Heart left ventricle (tissue), 16 donors: ENCODE data around the gene HNRNPA3. TPM values are rescaled to one million over a fixed set of nuclear protein-coding genes. Genes with fewer than 3 reads are reported as not detected.

Experiments
- ATAC-seq, 4 donors: fragments of 200-7000 bp; cut with Tn5 transposase; one replicate each; pipeline ENCODE4 v1.9.1; 2020 to 2022; ENCODE audit warnings: moderate library complexity in 4 of 4, mild to moderate bottlenecking in 3 of 4, moderate number of reproducible peaks in 1 of 4
- DNase-seq, 5 donors: peaks; one replicate each; pipeline ENCODE4 v3.0.0-alpha.2; 2020
- H3K27ac ChIP-seq, 12 donors: fragments of 200-600 bp; sonication (generic) in 4 of 12; one replicate each; pipeline versions ENCODE4 v1.5.0 to v1.8.0; 2016 to 2022; ENCODE audit warnings: mild to moderate bottlenecking in 2 of 12
- H3K27me3 ChIP-seq, 9 donors: fragments of 200-600 bp; sonication (generic) in 2 of 9; one replicate each; pipeline versions ENCODE4 v1.5.1 to v1.8.0; 2016 to 2022; ENCODE audit warnings: mild to moderate bottlenecking in 3 of 9
- H3K36me3 ChIP-seq, 9 donors: fragments of 200-600 bp; sonication (generic) in 2 of 9; one replicate each; pipeline versions ENCODE4 v1.5.0 to v1.8.0; 2018 to 2022; ENCODE audit warnings: mild to moderate bottlenecking in 2 of 9
- H3K4me1 ChIP-seq, 12 donors: fragments of 200-600 bp; sonication (generic) in 4 of 12; one replicate each; pipeline versions ENCODE4 v1.5.0 to v1.8.0; 2016 to 2022; ENCODE audit warnings: mild to moderate bottlenecking in 3 of 12
- H3K4me3 ChIP-seq, 12 donors: fragments of 200-600 bp; sonication (generic) in 4 of 12; one replicate each; pipeline versions ENCODE4 v1.5.0 to v1.8.0; 2017 to 2022; ENCODE audit warnings: mild to moderate bottlenecking in 9 of 12, moderate library complexity in 4 of 12
- H3K9me3 ChIP-seq, 12 donors: fragments of 200-600 bp; sonication (generic) in 4 of 12; one replicate each; pipeline versions ENCODE4 v1.5.0 to v1.8.0; 2016 to 2022; ENCODE audit warnings: mild to moderate bottlenecking in 1 of 12
- CTCF ChIP-seq, 12 donors: fragments of 200-600 bp; sonication (generic) in 4 of 12; IDR thresholded peaks; one replicate each; pipeline versions ENCODE4 v1.5.0 to v1.8.0; 2018 to 2022; ENCODE audit warnings: antibody characterized with exemption in 12 of 12, mild to moderate bottlenecking in 5 of 12
- POLR2A ChIP-seq, 2 donors: fragments of 450-650 bp; IDR thresholded peaks; one replicate each; pipeline ENCODE4 v1.6.1; 2017; ENCODE audit warnings: antibody characterized with exemption in 2 of 2, mild to moderate bottlenecking in 2 of 2, moderate library complexity in 2 of 2
- WGBS, 4 donors: extraction: QIAGEN DNeasy Blood & Tissue Kit in 2 of 4; methylation state at CpG; one replicate each; pipeline versions ENCODE4 v1.1.5 to v1.1.7; 2013 to 2018; 5-methylcytosine and 5-hydroxymethylcytosine counted together
- intact Hi-C, 10 donors: fragments of 100-400 bp; cut with DNase I; formaldehyde crosslinking; loops; one replicate each; pipeline versions ENCODE4 v1.11.1 to v1.14.2; 2022
- polyA plus RNA-seq, 2 donors: library from polyadenylated mRNA; stranded (reverse); fragments of 200-250 nt; gene quantifications; one replicate each; pipeline ENCODE4 v1.2.3, GENCODE V29; 2013
- total RNA-seq, 9 donors: library from RNA; depleted of rRNA in 2 of 9; stranded (reverse); fragments of >200 nt in 2 of 9; fragmentation: NEBNext Ultra II Directional in 3 of 9; extraction: Animal tissue kit (Norgen Biotek cat#: 25700) in 3 of 9; gene quantifications; one replicate each; pipeline versions ENCODE4 v1.1.0 to v1.2.4, GENCODE V29; 2016 to 2023
- donor health status: ischemic (EF 13 %, LVEDD 7.1; RV severe dilation, severe dysfunction).
- donor health status: healthy with polysubstance abuse.
- donor health status: DM: no; HTN: yes; CAD: no.
- donor health status: DM: no; HTN: no; CAD: no.
- donor health status: ischemic (EF 25% LVEDD 6.9; RV normal size, moderate dysfunction).
- donor health status: ischemic (EF 25% LVEDD 5.7; RV mildly dilated, moderate dysfunction).
- donor health status: healthy.
- donor health status: DM: yes; HTN: yes; CAD: no.
- donor health status: ischemic (EF 35%, LVEDD 5.7; RV mildly dilated, moderate dysfunction).
- donor health status: nonischemic (EF 11% LVEDD 7.7; RV severe dilation, severe dysfunction).
- donor health status: DM: yes; HTN: yes; CAD: no.
- donor health status: PGD.
- donor health status: ischemic (EF 29% LVEDD 5.4; RV normal size, mild dysfunction).
- donor health status: nonischemic (EF 23%, LVEDD 6.1; RV moderate dilation, normal function).

HNRNPA3 gene
- total and polyA plus RNA-seq, 11 donors: 12.7 to 134 (median 73.3) TPM

DNA sequence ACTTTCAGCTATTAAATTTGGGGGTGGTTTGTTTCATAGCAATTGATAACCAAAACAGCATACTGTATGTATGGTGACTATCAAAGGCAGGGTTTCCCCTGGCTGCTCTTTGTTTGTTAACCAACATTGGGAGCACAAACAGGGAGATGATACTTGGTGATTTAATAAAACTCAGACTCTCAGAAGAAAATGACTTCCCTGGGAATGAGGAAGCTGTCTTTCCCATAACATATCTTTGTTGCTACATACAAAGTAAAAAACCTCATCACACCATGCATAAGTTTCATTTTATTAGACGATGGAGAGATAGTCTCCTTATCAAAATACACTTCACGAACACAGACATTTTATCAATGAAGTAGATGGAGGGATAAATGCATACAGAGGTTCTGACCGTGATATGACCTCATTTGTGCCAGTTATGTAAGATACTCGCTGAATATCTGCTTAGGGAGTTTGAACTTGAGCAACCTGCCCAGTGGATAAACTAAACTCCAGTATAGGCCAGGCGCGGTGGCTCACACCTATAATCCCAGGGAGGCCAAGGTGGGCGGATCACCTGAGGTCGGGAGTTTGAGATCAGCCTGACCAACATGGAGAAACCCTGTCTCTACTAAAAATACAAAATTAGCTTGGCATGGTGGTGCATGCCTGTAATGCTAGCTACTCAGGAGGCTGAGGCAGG, 55.7 kb downstream of the HNRNPA3 start:
- DNase-seq (no peak), ATAC-seq (no peak)
- intact Hi-C loops: loop anchor here in 5 of 10 donors (5.0 to 10.0 kb wide), 5 partner anchors 64 to 486 kb away; partner anchors contain the start of gene AGPS (in 1 of the 5)
- no peak for TF ChIP-seq CTCF (IDR thresholded peaks at IDR 0.05)
- TF ChIP-seq POLR2A (IDR thresholded peaks at IDR 0.05): no peak
- no peak overlapping the region for H3K4me3 ChIP-seq
- WGBS, 4 donors: 89 to 92% (median 91%) methylated on average over 8 of the region's 8 CpGs
- H3K36me3 ChIP-seq: no peaks in the 10 kb centered on the region
- H3K9me3 ChIP-seq: no peaks in the 10 kb centered on the region
- H3K4me1 ChIP-seq: peaks cover 0 to 19% (median 13%) of the 10 kb centered on the region in 12 donors
- no peaks in the 10 kb centered on the region for H3K27me3 ChIP-seq
- H3K27ac ChIP-seq: no peak overlapping the region

GRCh38 chr2:177268901-177269300, 56.3 kb downstream of the HNRNPA3 start:
- 94 to 98% (median 97%) methylated on average over 7 of the region's 7 CpGs for WGBS, 4 donors
- no peaks in the 10 kb centered on the region for H3K9me3 ChIP-seq
- H3K27ac ChIP-seq: no peak overlapping the region
- intact Hi-C loops: loop anchor here in 5 of 10 donors (5.0 to 10.0 kb wide), 5 partner anchors 63 to 486 kb away; partner anchors contain the start of gene AGPS (in 1 of the 5)
- H3K27me3 ChIP-seq: no peaks in the 10 kb centered on the region
- no peak for DNase-seq
- no peaks in the 10 kb centered on the region for H3K36me3 ChIP-seq
- no peak overlapping the region for H3K4me3 ChIP-seq
- H3K4me1 ChIP-seq: peaks cover 0 to 19% (median 13%) of the 10 kb centered on the region in 12 donors
- ATAC-seq: no peak
- no peak for TF ChIP-seq POLR2A (IDR thresholded peaks at IDR 0.05)
- no peak for TF ChIP-seq CTCF (IDR thresholded peaks at IDR 0.05)

DNA sequence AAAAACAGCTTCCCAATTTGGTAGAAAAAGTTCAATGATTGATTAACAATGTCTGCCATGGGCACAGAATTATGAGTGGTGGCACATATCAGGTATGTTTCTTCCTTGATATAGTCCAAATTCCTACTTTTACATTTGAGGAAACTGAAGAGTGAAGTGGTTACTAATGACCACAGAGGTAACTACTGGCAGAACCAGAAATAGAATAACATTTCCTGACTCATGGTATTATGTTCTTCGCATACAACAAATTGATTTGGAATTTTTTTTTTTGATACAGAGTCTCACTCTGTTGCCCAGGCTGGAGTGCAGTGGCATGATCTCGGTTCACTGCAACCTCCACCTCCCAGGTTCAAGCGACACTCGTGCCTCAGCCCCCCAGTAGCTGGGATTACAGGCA, 57.9 kb downstream of the HNRNPA3 start:
- H3K9me3 ChIP-seq: no peaks in the 10 kb centered on the region
- H3K36me3 ChIP-seq: no peaks in the 10 kb centered on the region
- no peak for TF ChIP-seq CTCF (IDR thresholded peaks at IDR 0.05)
- H3K4me1 ChIP-seq: peaks cover 0 to 33% (median 13%) of the 10 kb centered on the region in 12 donors
- intact Hi-C loops: loop anchor here in 1 of 10 donors (5.0 kb wide), 1 partner anchor 47 kb away; no protein-coding TSS in a partner anchor
- DNase-seq: no peak
- no peak overlapping the region for H3K27ac ChIP-seq
- 90 to 94% (median 92%) methylated on average over 4 of the region's 4 CpGs for WGBS, 4 donors
- no peaks in the 10 kb centered on the region for H3K27me3 ChIP-seq
- no peak for ATAC-seq
- no peak overlapping the region for H3K4me3 ChIP-seq

GRCh38 chr2:177271981-177272666, 59.5 kb downstream of the HNRNPA3 start:
- ATAC-seq: no peak
- H3K9me3 ChIP-seq: no peaks in the 10 kb centered on the region
- no peaks in the 10 kb centered on the region for H3K27me3 ChIP-seq
- TF ChIP-seq CTCF (IDR thresholded peaks at IDR 0.05) (no peak), POLR2A (IDR thresholded peaks at IDR 0.05) (no peak)
- DNase-seq: no peak
- 91 to 96% (median 95%) methylated on average over 1 of the region's 1 CpG for WGBS, 4 donors
- H3K36me3 ChIP-seq: no peaks in the 10 kb centered on the region
- H3K4me3 ChIP-seq: no peak overlapping the region
- no peak overlapping the region for H3K27ac ChIP-seq
- intact Hi-C loops: loop anchor here in 1 of 10 donors (5.0 kb wide), 1 partner anchor 45 kb away; no protein-coding TSS in a partner anchor
- peaks cover 0 to 24% (median 0%) of the 10 kb centered on the region in 12 donors for H3K4me1 ChIP-seq
